D721Med (cell line): ENCODE results near the gene PRRG2.
"Not testable (repeated sequence)": the region's sequence is repeated elsewhere in the genome, so short reads cannot be mapped to it uniquely, and the experiment has no call there.

Experiments
- DNase-seq: peaks from one replicate; pipeline ENCODE4 v3.0.0; 2011; ENCODE audit warnings: low spot score; ENCODE audit not compliant: insufficient read length
- FAIRE-seq: peaks from 2 replicates; lab custom pipeline; 2011; peaks lifted over from hg19 to GRCh38; lab: Jason Lieb, UNC
- TF ChIP-seq, protein P1 (sequence below): IDR thresholded peaks from 2 replicates; pipeline ENCODE4 v1.5.1; 2012; ENCODE audit warnings: mild to moderate bottlenecking, control low read depth; ENCODE audit not compliant: insufficient read depth; ENCODE audit errors: missing control alignments

The PRRG2 gene

GRCh38 chr19:49629659-49630058 lies 48.5 kb downstream of the PRRG2 start:
- TF ChIP-seq, protein P1, sequence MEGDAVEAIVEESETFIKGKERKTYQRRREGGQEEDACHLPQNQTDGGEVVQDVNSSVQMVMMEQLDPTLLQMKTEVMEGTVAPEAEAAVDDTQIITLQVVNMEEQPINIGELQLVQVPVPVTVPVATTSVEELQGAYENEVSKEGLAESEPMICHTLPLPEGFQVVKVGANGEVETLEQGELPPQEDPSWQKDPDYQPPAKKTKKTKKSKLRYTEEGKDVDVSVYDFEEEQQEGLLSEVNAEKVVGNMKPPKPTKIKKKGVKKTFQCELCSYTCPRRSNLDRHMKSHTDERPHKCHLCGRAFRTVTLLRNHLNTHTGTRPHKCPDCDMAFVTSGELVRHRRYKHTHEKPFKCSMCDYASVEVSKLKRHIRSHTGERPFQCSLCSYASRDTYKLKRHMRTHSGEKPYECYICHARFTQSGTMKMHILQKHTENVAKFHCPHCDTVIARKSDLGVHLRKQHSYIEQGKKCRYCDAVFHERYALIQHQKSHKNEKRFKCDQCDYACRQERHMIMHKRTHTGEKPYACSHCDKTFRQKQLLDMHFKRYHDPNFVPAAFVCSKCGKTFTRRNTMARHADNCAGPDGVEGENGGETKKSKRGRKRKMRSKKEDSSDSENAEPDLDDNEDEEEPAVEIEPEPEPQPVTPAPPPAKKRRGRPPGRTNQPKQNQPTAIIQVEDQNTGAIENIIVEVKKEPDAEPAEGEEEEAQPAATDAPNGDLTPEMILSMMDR = no peak
- DNase-seq (no peak), FAIRE-seq (no peak)

GRCh38 chr19:49631014-49631588 lies 50.0 kb downstream of the PRRG2 start:
- DNase-seq (peak; percentile 14), FAIRE-seq (no peak)
- TF ChIP-seq, protein P1 = no peak

- TF ChIP-seq, protein P1 = no peak
- DNase-seq = peak; percentile 20
- FAIRE-seq = no peak
Measured at GRCh38 chr19:49631610-49632192, 50.6 kb downstream of the PRRG2 start.

- no peak for DNase-seq
- TF ChIP-seq, protein P1 = no peak
- no peak for FAIRE-seq
Measured at GRCh38 chr19:49632576-49632975, 51.5 kb downstream of the PRRG2 start.

GRCh38 chr19:49633273-49633672 lies 52.2 kb downstream of the PRRG2 start:
- FAIRE-seq, DNase-seq: not testable (repeated sequence)

- DNase-seq (no peak), FAIRE-seq (no peak)
- TF ChIP-seq, protein P1 = no peak
Measured at GRCh38 chr19:49635530-49636232, 54.6 kb downstream of the PRRG2 start.

DNA sequence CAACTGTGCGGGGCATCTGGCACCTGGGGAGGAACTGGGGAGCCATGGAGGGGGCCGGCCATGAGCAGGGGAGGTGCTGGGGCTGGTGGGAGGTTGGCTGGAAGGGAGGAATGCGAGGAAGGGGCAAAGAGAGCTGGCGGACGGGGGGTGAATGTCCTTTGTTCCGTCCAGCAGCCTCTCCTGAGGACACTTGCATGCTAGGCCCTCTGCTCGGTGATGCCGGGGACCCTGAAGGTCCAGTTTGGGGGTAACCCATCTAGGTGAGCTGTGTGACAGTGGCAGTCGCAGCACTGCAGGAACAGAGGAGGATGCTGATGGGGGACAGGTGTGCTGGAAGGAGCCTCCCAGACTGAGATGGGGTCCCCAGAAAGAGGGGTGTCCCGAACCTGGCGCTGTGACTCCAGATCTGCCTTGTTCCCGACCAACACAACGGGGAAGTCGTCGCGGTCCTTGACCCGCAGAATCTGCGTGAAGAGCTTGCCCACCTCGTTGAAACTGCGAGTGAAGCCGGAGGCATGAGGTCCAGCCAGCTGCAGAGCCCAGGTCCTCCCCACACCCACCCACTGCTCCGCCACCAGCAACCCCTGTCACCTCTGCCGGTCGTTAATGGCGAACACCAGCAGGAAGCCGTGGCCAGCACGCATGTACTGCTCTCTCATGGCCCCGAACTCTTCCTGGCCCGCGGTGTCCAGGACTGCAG lies 55.3 kb downstream of the PRRG2 start:
- TF ChIP-seq, protein P1 = no peak
- DNase-seq (no peak), FAIRE-seq (no peak)
